NT2/D1 (cell line): ENCODE data around the gene MAML2.

Source experiments
- DNase-seq: peaks from one replicate; pipeline ENCODE4 v3.0.0-alpha.2; 2011; ENCODE audit warnings: low read depth, low spot score
- H3K27me3 ChIP-seq: 2 replicates; pipeline ENCODE4 v1.6.0; 2011; ENCODE audit warnings: mild to moderate bottlenecking; ENCODE audit not compliant: insufficient read length, insufficient read depth
- H3K36me3 ChIP-seq: 2 replicates; pipeline ENCODE4 v1.6.1; 2011; ENCODE audit warnings: mild to moderate bottlenecking, low read length, mixed read lengths; ENCODE audit not compliant: insufficient read depth, insufficient read length
- H3K4me1 ChIP-seq: 2 replicates; pipeline ENCODE4 v1.5.1; 2011; ENCODE audit not compliant: insufficient read depth, insufficient read length
- H3K4me3 ChIP-seq: 2 replicates; pipeline ENCODE4 v1.5.1; 2011; ENCODE audit warnings: low read depth; ENCODE audit not compliant: insufficient read length
- H3K9ac ChIP-seq: 2 replicates; pipeline ENCODE4 v1.6.0; 2011; ENCODE audit warnings: low read depth; ENCODE audit not compliant: insufficient read length
- H3K9me3 ChIP-seq: 2 replicates; pipeline ENCODE4 v1.5.1; 2011; ENCODE audit warnings: mild to moderate bottlenecking, low read length; ENCODE audit not compliant: insufficient read depth
- SUZ12 ChIP-seq: IDR thresholded peaks from 2 replicates; pipeline ENCODE4 v1.6.1; 2011; ENCODE audit not compliant: insufficient read length, insufficient read depth; ENCODE audit errors: extremely low read depth
- YY1 ChIP-seq: IDR thresholded peaks from 2 replicates; pipeline ENCODE4 v1.6.1; 2011; ENCODE audit not compliant: insufficient read length, insufficient read depth
- ZNF274 ChIP-seq: IDR thresholded peaks from 2 replicates; pipeline ENCODE4 v1.6.1; 2011; ENCODE audit warnings: mild to moderate bottlenecking, low read depth, low read length

The MAML2 gene

DNA sequence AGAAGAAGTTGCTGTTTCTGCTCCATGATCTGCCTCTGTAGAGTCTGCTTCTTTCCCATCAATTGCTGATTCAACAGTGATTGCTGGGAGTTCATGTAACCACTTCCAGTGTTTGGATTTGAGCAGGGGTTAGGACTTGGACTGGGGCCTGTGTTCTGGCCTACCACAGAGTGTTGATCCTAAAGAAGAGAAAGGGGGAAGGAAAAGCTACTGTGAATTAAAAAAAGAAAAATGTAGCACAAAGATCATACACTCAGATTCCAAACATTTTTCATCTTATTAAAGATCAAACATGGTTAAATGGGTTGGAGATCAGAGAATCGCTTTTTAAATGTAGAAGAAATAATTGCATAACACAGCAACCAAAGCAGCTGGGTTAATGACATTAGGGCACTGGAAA, 351.4 kb downstream of the MAML2 start:
- Histone ChIP-seq H3K9me3 (no peaks in the 10 kb centered on the region), H3K36me3 (no peaks in the 10 kb centered on the region), H3K27me3 (no peaks in the 10 kb centered on the region), H3K9ac (no peak overlapping the region), H3K4me3 (no peak overlapping the region), H3K4me1 (no peaks in the 10 kb centered on the region)
- no peak for DNase-seq
- no peak for TF ChIP-seq YY1
- TF ChIP-seq SUZ12 = no peak
- no peak for TF ChIP-seq ZNF274

DNA sequence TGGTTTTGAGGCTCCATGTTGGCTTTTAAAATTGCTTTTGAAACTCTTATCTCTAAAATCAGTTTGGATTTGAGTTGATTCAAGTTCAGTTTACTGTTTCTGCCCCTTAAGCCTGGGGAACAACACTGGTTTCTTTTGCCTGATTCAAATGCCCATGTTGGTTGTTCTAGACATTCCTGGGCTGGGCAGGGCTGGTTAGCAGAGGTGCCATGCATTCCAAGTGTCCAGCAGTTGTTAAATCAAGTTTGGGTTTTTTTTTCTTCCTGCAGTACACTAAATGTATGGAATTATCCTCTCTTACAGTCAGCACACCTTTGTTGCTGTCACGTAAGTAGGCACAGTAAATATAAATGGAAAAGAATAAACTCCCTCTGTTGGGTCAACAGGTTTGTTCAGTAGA, 351.9 kb downstream of the MAML2 start:
- no peaks in the 10 kb centered on the region for H3K36me3 ChIP-seq
- no peaks in the 10 kb centered on the region for H3K4me1 ChIP-seq
- TF ChIP-seq YY1 (no peak), ZNF274 (no peak), SUZ12 (no peak)
- H3K27me3 ChIP-seq = no peaks in the 10 kb centered on the region
- no peaks in the 10 kb centered on the region for H3K9me3 ChIP-seq
- H3K4me3 ChIP-seq = no peak overlapping the region
- no peak overlapping the region for H3K9ac ChIP-seq
- DNase-seq = no peak

DNA sequence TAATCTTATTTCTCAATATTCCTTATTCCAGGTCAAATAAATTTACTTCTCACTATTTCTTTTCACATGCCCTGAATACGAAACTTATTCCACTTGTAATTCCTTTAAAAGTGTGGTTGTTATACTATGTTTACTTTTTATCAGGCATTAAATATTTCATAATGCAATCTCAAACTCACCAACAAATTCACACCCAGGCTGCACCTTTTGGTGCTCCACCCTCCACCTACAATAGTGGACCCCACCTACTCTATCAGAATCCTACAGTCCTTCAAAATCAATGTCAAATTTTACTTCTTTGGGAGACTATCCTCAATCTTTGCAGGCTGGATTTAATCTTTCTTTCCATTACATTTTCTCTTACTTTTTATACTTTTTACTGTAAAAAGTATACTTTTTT, 353.2 kb downstream of the MAML2 start:
- Histone ChIP-seq H3K4me3 (no peak overlapping the region), H3K27me3 (no peaks in the 10 kb centered on the region), H3K9ac (no peak overlapping the region), H3K9me3 (no peaks in the 10 kb centered on the region), H3K4me1 (no peaks in the 10 kb centered on the region), H3K36me3 (no peaks in the 10 kb centered on the region)
- TF ChIP-seq YY1 (no peak), SUZ12 (no peak), ZNF274 (no peak)
- no peak for DNase-seq

DNA sequence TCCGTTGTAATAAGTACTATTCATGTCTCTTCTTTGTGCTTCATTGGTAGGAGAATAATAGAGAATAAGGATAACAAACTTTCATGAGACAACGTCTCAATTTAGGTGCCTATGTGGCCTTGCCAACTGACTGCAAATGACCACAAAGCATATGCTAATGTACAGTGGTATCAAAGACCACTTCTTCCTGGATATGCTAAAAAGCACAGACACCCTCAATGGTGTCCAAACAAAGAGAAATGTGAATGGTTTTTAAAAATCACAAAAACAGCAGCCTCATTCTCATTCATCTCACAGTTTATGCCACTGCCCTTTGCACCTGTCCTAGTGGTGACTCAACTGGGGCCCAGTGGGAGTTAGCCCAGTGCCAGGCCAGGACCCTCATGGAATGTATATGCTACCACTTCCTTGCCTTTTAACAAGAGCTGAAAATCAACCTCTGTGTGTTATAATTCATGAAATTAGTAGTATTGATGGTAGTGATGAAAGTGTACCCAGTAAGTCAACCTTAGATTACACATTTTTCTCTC, 353.9 kb downstream of the MAML2 start:
- Histone ChIP-seq H3K9me3 (no peaks in the 10 kb centered on the region), H3K4me1 (no peaks in the 10 kb centered on the region), H3K4me3 (no peak overlapping the region), H3K36me3 (no peaks in the 10 kb centered on the region), H3K27me3 (no peaks in the 10 kb centered on the region), H3K9ac (no peak overlapping the region)
- no peak for DNase-seq
- no peak for TF ChIP-seq ZNF274
- no peak for TF ChIP-seq SUZ12
- no peak for TF ChIP-seq YY1

DNA sequence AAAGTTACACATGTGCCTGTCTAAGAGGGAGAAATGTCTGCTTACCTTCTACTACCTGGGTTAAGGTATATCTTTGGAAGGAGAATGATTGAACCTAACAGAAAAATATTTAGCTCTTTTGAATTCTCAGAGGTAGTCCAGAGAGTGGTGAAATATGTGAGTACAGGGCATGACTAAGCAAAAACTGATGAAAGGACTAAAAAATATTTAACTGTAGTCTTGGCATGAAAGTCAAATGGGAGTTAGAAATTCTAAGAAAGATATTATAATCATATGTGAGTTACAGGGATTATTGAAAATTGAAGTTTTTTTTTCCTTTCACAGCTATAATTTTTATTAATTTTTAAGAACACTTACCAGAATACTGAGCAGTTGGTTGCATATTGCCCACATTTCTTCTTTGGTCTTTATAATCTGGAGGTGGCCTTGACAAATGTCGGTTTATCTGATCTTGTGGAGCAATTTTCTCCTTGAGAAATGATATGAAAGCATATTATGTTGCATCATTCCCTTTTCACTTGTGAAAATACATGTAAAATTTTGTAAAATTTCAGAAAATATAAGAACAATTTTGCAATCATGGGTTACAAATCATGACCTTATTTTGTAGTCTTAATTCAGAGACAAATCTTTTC, 357.7 kb downstream of the MAML2 start:
- Histone ChIP-seq H3K4me1 (no peaks in the 10 kb centered on the region), H3K9me3 (no peaks in the 10 kb centered on the region), H3K27me3 (no peaks in the 10 kb centered on the region), H3K4me3 (no peak overlapping the region), H3K36me3 (no peaks in the 10 kb centered on the region), H3K9ac (no peak overlapping the region)
- no peak for TF ChIP-seq YY1
- no peak for DNase-seq

DNA sequence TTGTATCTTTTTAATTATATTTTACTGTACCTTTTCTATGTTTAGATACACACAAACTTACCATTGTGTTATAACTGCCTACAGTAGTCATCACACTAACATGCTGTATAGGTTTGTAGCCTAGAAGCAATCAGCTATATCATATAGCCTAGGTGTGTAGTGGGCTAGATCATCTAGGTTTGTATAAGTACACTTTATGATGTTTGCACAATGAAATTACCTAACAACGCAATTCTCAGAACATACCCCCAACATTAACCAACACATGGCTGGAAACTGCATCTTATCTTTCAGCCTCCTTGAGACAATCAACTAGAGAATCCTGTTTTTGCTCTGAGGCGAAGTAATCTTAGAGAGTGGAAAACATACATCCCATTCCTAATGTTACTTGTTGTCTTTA, 358.9 kb downstream of the MAML2 start:
- Histone ChIP-seq H3K36me3 (peaks cover 4% of the 10 kb centered on the region), H3K4me3 (no peak overlapping the region), H3K4me1 (no peaks in the 10 kb centered on the region), H3K9ac (no peak overlapping the region), H3K9me3 (no peaks in the 10 kb centered on the region), H3K27me3 (no peaks in the 10 kb centered on the region)
- TF ChIP-seq SUZ12 = no peak
- TF ChIP-seq ZNF274 = no peak
- no peak for TF ChIP-seq YY1
- DNase-seq = no peak

DNA sequence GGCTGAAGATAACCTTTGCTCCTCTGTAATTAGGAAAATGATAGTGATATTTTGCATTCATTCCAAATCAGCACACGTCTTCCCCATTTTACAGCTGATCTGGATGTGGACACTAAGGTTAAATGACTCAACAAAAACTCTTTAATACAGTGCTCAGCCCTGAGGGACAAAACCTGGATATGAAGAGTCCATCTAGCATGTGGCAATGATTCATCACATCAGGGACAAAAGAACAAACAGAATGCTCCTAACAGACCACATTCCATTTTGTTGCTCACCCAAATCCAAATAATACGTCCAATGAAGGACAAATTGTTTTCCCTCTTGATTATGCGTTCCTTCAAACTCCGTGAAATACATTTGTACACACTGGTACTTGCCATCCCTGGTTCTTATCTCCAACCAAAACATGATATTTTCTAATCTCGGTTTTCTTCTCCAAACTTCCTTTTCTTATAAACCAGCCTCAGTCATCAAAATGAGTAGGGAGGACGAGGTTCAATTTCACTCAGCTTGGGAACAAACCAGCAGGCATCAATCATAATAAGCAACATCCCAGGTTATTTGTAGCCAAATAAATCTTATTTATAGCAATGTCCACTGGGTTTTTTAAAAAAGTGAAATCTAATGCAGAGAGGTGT, 365.3 kb downstream of the MAML2 start:
- Histone ChIP-seq H3K36me3 (peaks cover 4% of the 10 kb centered on the region), H3K4me1 (no peaks in the 10 kb centered on the region), H3K9ac (no peak overlapping the region), H3K27me3 (no peaks in the 10 kb centered on the region), H3K9me3 (no peaks in the 10 kb centered on the region), H3K4me3 (no peak overlapping the region)
- TF ChIP-seq YY1 (no peak), SUZ12 (no peak), ZNF274 (no peak)
- DNase-seq = no peak
